Endothelial cell of umbilical vein (primary cell): ENCODE results near the gene INHBB. TPM values are rescaled to one million over a fixed set of nuclear protein-coding genes. Genes with fewer than 3 reads are reported as not detected.

Experiments
- BruUV-seq: library from RNA; stranded (reverse); fragments of 400-500 nt; replicated peaks from 2 replicates; lab custom pipeline; 2021; lab: Mats Ljungman, UMichigan
- CTCF ChIA-PET: fragments of 300-600, 350-600 bp; sonication (Branson Sonifier 250); formaldehyde crosslinking; loops from one replicate; lab custom pipeline; 2021; ENCODE audit warnings: antibody characterized with exemption, inconsistent platforms; lab: Charles Lee
- POLR2A ChIA-PET: fragments of 300-600, 350-600 bp; sonication (Branson Sonifier 250); formaldehyde crosslinking; loops from one replicate; lab custom pipeline; 2021; ENCODE audit warnings: antibody characterized with exemption, inconsistent platforms; lab: Charles Lee
- DNase-seq: peaks from one replicate; pipeline ENCODE4 v3.0.0-alpha.2; 2011; ENCODE audit warnings: low read depth, low spot score
- FAIRE-seq: peaks from 2 replicates; lab custom pipeline; 2011; peaks lifted over from hg19 to GRCh38; lab: Jason Lieb, UNC
- H2AFZ ChIP-seq: 2 replicates; pipeline ENCODE4 v1.6.0; 2012; ENCODE audit warnings: low read depth, low read length, control low read depth, inconsistent platforms
- H3K27ac ChIP-seq: 2 replicates; pipeline ENCODE4 v1.5.1; 2011; ENCODE audit warnings: low read depth, mild to moderate bottlenecking, control low read depth, low read length, moderate library complexity; ENCODE audit not compliant: insufficient read depth
- H3K27me3 ChIP-seq, 2 experiments: 2 replicates each; pipeline versions ENCODE4 v1.6.0 to v1.6.1; 2011; ENCODE audit warnings: low read length in 2 of 2, mixed read lengths in 1 of 2; ENCODE audit not compliant: control insufficient read depth in 2 of 2, insufficient read depth in 2 of 2
- H3K36me3 ChIP-seq, 2 experiments: 2 replicates in 1 of 2; 3 replicates in 1 of 2; pipeline ENCODE4 v1.5.1; 2011; ENCODE audit warnings: low read length in 2 of 2, mild to moderate bottlenecking in 1 of 2, moderate library complexity in 1 of 2; ENCODE audit not compliant: control insufficient read depth in 2 of 2, insufficient read depth in 2 of 2; ENCODE audit errors: extremely low read depth in 1 of 2
- H3K4me1 ChIP-seq: 3 replicates; pipeline ENCODE4 v1.5.1; 2011; ENCODE audit warnings: mild to moderate bottlenecking, low read length; ENCODE audit not compliant: control insufficient read depth, insufficient read depth; ENCODE audit errors: extremely low read depth
- H3K4me2 ChIP-seq: 2 replicates; pipeline ENCODE4 v1.6.1; 2011; ENCODE audit warnings: low read length, control low read depth, mixed read lengths; ENCODE audit not compliant: insufficient read depth
- H3K4me3 ChIP-seq, 3 experiments: fragments of 200-600 bp in 1 of 3; sonication (generic), shearing (Covaris generic) in 1 of 3; replicated peaks in 1 of 3; 2 replicates each; pipeline ENCODE4 v1.5.1; 2011 to 2016; ENCODE audit warnings: control low read depth in 3 of 3, low read length in 3 of 3, mild to moderate bottlenecking in 2 of 3, inconsistent platforms in 1 of 3, low read depth in 1 of 3, moderate library complexity in 1 of 3; ENCODE audit not compliant: insufficient read depth in 1 of 3
- H3K79me2 ChIP-seq: 2 replicates; pipeline ENCODE4 v1.6.0; 2012; ENCODE audit warnings: low read length, inconsistent platforms; ENCODE audit not compliant: control insufficient read depth, insufficient read depth
- H3K9ac ChIP-seq: replicated peaks from 2 replicates; pipeline ENCODE3; 2011; ENCODE audit warnings: low read length, control low read depth; ENCODE audit not compliant: insufficient read depth; ENCODE audit errors: extremely low read depth
- H3K9me1 ChIP-seq: replicated peaks from 3 replicates; pipeline ENCODE4 v1.6.0; 2011; ENCODE audit warnings: mild to moderate bottlenecking, low read length; ENCODE audit not compliant: control insufficient read depth, insufficient read depth; ENCODE audit errors: extremely low read depth
- H3K9me3 ChIP-seq: replicated peaks from 2 replicates; pipeline ENCODE4 v1.5.1; 2012; ENCODE audit warnings: low read length, inconsistent platforms; ENCODE audit not compliant: control insufficient read depth, insufficient read depth
- H4K20me1 ChIP-seq: replicated peaks from 2 replicates; pipeline ENCODE3; 2011; ENCODE audit warnings: mild to moderate bottlenecking, low read length; ENCODE audit not compliant: control insufficient read depth, insufficient read depth; ENCODE audit errors: extremely low read depth
- CTCF ChIP-seq, 2 donors: IDR thresholded peaks; 1 replicate in 1 of 2; 2 replicates in 1 of 2; pipeline ENCODE4 v1.5.1; 2011; ENCODE audit warnings: low read length in 2 of 2, mild to moderate bottlenecking in 2 of 2, moderate library complexity in 2 of 2, control low read depth in 1 of 2, inconsistent platforms in 1 of 2, low read depth in 1 of 2; ENCODE audit not compliant: insufficient read depth in 1 of 2; ENCODE audit errors: extremely low read depth in 1 of 2
- EZH2 ChIP-seq: IDR thresholded peaks from 2 replicates; pipeline ENCODE4 v1.6.1; 2012; ENCODE audit warnings: borderline replicate concordance, low read depth, mild to moderate bottlenecking, moderate library complexity, low read length, inconsistent platforms; ENCODE audit not compliant: severe bottlenecking
- FOS ChIP-seq: IDR thresholded peaks from 2 replicates; pipeline ENCODE4 v1.6.1; 2011; ENCODE audit warnings: mild to moderate bottlenecking, low read length, moderate library complexity, borderline replicate concordance; ENCODE audit not compliant: insufficient read depth
- JUN ChIP-seq: IDR thresholded peaks from 2 replicates; pipeline ENCODE4 v1.6.1; 2011; ENCODE audit warnings: borderline replicate concordance, low read depth; ENCODE audit not compliant: insufficient read length, insufficient read depth
- MYC ChIP-seq: IDR thresholded peaks from one replicate; pipeline ENCODE4 v1.6.1; 2011; ENCODE audit warnings: mild to moderate bottlenecking, low read depth, low read length
- POLR2A ChIP-seq: IDR thresholded peaks from 2 replicates; pipeline ENCODE4 v1.6.1; 2012; ENCODE audit warnings: low read depth, mild to moderate bottlenecking, control low read depth, low read length
- POLR2AphosphoS5 ChIP-seq: IDR thresholded peaks from 2 replicates; pipeline ENCODE4 v1.6.1; 2012; ENCODE audit warnings: low read depth, mild to moderate bottlenecking, control low read depth, low read length, moderate library complexity; ENCODE audit not compliant: insufficient read depth
- dilution Hi-C: fragments of 300-500 bp; cut with MboI; formaldehyde crosslinking; loops from one replicate; pipeline ENCODE4 v1.15.0; 2019; ENCODE audit warnings: low sequenced_read_pairs; ENCODE audit not compliant: extremely low pct_ligation_motif_present
- intact Hi-C: fragments of 100-400 bp; cut with micrococcal nuclease; formaldehyde crosslinking; loops from one replicate; pipeline ENCODE4 v1.10.0; 2022
- polyA plus RNA-seq, 4 experiments: library from polyadenylated mRNA; depleted of rRNA in 3 of 4; stranded (reverse) in 3 of 4; unstranded in 1 of 4; fragments of >200 nt; gene quantifications; 2 replicates each; pipeline versions ENCODE4 v1.2.1 to v1.2.3, GENCODE V29; 2011 to 2012; ENCODE audit warnings: missing spikeins in 1 of 4
- total RNA-seq: library from RNA; stranded (reverse); gene quantifications from 2 replicates; pipeline ENCODE4 v1.2.3, GENCODE V29; 2021
- TF ChIP-seq, protein P1 (sequence below): IDR thresholded peaks from 2 replicates; pipeline ENCODE4 v1.6.1; 2011; ENCODE audit not compliant: insufficient read depth, insufficient read length

Gene INHBB
- total and polyA plus RNA-seq, 2 donors (not counting 3 experiments of a cell fraction or from before 2014, with no cell fraction given) = 0.11 to 1.8 TPM

DNA sequence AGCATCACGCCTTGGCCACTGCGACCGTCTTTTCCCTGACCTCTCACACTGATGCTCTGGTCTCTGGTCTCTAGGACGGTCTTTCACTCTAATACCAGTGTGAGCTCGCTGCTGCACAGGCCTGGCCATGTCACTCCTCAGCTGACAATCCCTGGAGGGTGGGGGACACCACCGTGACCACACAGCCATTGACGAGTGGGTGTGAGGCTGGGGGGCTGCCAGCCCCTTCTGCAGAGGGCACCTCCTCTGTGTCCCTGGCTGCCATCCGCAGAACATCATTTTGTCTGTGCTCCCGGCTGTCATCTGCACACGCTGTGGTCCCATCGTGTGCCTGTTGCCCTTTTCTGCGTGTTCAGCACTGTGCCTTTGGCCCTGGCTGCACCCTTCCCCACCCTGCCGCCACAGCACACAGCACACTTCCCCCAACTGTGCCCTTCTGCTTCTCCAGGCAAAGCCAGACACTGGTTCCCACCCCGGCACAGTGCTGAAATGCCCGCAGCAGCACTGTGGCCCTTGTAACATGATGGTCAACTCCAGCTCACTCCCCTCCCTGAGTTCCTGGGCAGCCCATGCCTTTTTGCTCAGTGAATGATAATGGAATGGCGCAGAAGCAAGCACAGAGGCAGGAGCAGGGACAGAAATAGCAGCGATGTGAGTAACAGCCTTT is 30.4 kb upstream of the INHBB start:
- DNase-seq (no peak), FAIRE-seq (no peak)
- CTCF ChIA-PET = interaction anchor here (1.4 to 5.0 kb wide), 5 partner anchors 27 to 366 kb away, joined by 5 to 71 read pairs (median 56); no protein-coding TSS in a partner anchor
- no peaks in the 10 kb centered on the region for H3K9me3 ChIP-seq
- H3K4me2 ChIP-seq = no peak overlapping the region
- no peak overlapping the region for H3K9ac ChIP-seq
- H2AFZ ChIP-seq = no peak overlapping the region
- H3K36me3 ChIP-seq = no peaks in the 10 kb centered on the region
- H3K79me2 ChIP-seq = no peaks in the 10 kb centered on the region
- BruUV-seq = no TSS peak
- POLR2A ChIA-PET = no interaction called here
- peaks cover 4 to 9% of the 10 kb centered on the region in 2 experiments for H3K27me3 ChIP-seq
- H3K4me3 ChIP-seq = no peak overlapping the region
- TF ChIP-seq JUN (no peak), POLR2AphosphoS5 (no peak), EZH2 (no peak), POLR2A (no peak)
- TF ChIP-seq, protein P1, sequence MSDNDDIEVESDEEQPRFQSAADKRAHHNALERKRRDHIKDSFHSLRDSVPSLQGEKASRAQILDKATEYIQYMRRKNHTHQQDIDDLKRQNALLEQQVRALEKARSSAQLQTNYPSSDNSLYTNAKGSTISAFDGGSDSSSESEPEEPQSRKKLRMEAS = no peak
- peaks cover 22% of the 10 kb centered on the region for H3K4me1 ChIP-seq
- H3K9me1 ChIP-seq = no peaks in the 10 kb centered on the region
- intact Hi-C loops = loop anchor here (10.0 kb wide), 2 partner anchors 301 to 491 kb away; partner anchors contain the start of gene EPB41L5
- no peaks in the 10 kb centered on the region for H4K20me1 ChIP-seq
- dilution Hi-C loops = no loop called here
- H3K27ac ChIP-seq = no peak overlapping the region

DNA sequence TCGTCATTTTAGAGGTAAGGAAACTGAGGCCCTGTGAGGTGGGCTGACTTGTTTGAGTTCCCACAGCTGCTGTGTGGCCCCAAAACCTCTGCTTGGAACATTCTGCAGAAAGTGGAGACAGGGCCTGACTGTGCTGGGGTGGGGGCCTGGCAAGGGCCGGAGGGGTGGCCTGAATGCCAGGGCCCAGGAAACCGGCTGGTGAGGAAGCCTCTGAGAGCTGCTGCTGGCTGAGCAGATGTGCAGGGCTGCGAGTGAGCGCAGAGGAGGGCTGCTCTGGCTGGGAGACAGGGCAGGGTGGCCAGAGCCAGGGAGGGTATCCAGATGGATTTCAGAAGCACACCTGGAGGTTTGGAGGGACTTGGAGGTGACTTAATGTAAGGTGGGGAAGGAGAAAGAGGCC is 29.9 kb upstream of the INHBB start:
- no peaks in the 10 kb centered on the region for H3K9me1 ChIP-seq
- no peak overlapping the region for H3K4me3 ChIP-seq
- H3K9me3 ChIP-seq = no peaks in the 10 kb centered on the region
- FAIRE-seq (no peak), DNase-seq (no peak)
- H2AFZ ChIP-seq = no peak overlapping the region
- peaks cover 22% of the 10 kb centered on the region for H3K4me1 ChIP-seq
- H4K20me1 ChIP-seq = no peaks in the 10 kb centered on the region
- no peaks in the 10 kb centered on the region for H3K79me2 ChIP-seq
- POLR2A ChIA-PET = no interaction called here
- H3K36me3 ChIP-seq = no peaks in the 10 kb centered on the region
- TF ChIP-seq EZH2 (no peak), POLR2A (no peak), FOS (no peak), MYC (no peak), JUN (no peak), CTCF (IDR thresholded peaks at IDR 0.05; ENCODE audit: extremely low read depth in 1 of 2, insufficient read depth in 1 of 2, low read depth in 1 of 2, low read length in 2 of 2) (no peak)
- no TSS peak for BruUV-seq
- H3K27me3 ChIP-seq = peaks cover 6 to 9% of the 10 kb centered on the region in 2 experiments
- dilution Hi-C loops = no loop called here
- H3K27ac ChIP-seq = no peak overlapping the region
- intact Hi-C loops = loop anchor here (10.0 kb wide), 2 partner anchors 301 to 491 kb away; partner anchors contain the start of gene EPB41L5
- no peak overlapping the region for H3K4me2 ChIP-seq
- no peak overlapping the region for H3K9ac ChIP-seq
- CTCF ChIA-PET = interaction anchor here (1.2 kb wide), 1 partner anchor 365 kb away, joined by 7 read pairs; no protein-coding TSS in a partner anchor
